Osteoblast (primary cell): ENCODE data around the gene MRPL52. TPM values are rescaled to one million over a fixed set of nuclear protein-coding genes. Genes with fewer than 3 reads are reported as not detected.

Experiments used
- DNase-seq: peaks from one replicate; pipeline ENCODE4 v3.0.0; 2011; ENCODE audit warnings: low spot score, mixed read lengths; ENCODE audit not compliant: insufficient read length; ENCODE audit errors: missing footprints
- H2AFZ ChIP-seq: 2 replicates; pipeline ENCODE4 v1.6.0; 2011; ENCODE audit warnings: mild to moderate bottlenecking, low read length
- H3K27ac ChIP-seq: 2 replicates; pipeline ENCODE4 v1.5.1; 2011; ENCODE audit warnings: mild to moderate bottlenecking, low read depth, low read length, moderate library complexity
- H3K27me3 ChIP-seq: 2 replicates; pipeline ENCODE4 v1.6.0; 2012; ENCODE audit warnings: mild to moderate bottlenecking, control low read depth, inconsistent platforms, low read length, moderate library complexity; ENCODE audit not compliant: insufficient read depth
- H3K36me3 ChIP-seq: 2 replicates; pipeline ENCODE4 v1.5.1; 2011; ENCODE audit warnings: mild to moderate bottlenecking, low read length, control low read depth, moderate library complexity; ENCODE audit not compliant: insufficient read depth
- H3K4me1 ChIP-seq: 2 replicates; pipeline ENCODE4 v1.5.1; 2011; ENCODE audit warnings: mild to moderate bottlenecking, low read length, control low read depth, moderate library complexity; ENCODE audit not compliant: insufficient read depth
- H3K4me2 ChIP-seq: 2 replicates; pipeline ENCODE4 v1.6.0; 2011; ENCODE audit warnings: mild to moderate bottlenecking, low read length; ENCODE audit not compliant: insufficient read depth
- H3K4me3 ChIP-seq: fragments of 200-600 bp; sonication (generic); 3 replicates; pipeline ENCODE4 v1.5.1; 2012; ENCODE audit warnings: mild to moderate bottlenecking, low read length, inconsistent platforms; ENCODE audit not compliant: insufficient read depth
- H3K79me2 ChIP-seq: 2 replicates; pipeline ENCODE4 v1.6.0; 2012; ENCODE audit warnings: mild to moderate bottlenecking, low read length, control low read depth, inconsistent platforms; ENCODE audit not compliant: insufficient read depth
- H3K9me3 ChIP-seq: 2 replicates; pipeline ENCODE4 v1.5.1; 2011; ENCODE audit warnings: low read depth, low read length, control low read depth
- H4K20me1 ChIP-seq: 2 replicates; pipeline ENCODE4 v1.6.0; 2012; ENCODE audit warnings: mild to moderate bottlenecking, low read length, control low read depth; ENCODE audit not compliant: insufficient read depth
- CTCF ChIP-seq: IDR thresholded peaks from 2 replicates; pipeline ENCODE4 v1.5.1; 2011; ENCODE audit warnings: mild to moderate bottlenecking, low read depth, low read length, moderate library complexity; ENCODE audit errors: extremely low read depth
- total RNA-seq: library from RNA; depleted of rRNA; stranded (reverse); fragments of >200 nt; gene quantifications from 2 replicates; pipeline ENCODE4 v1.2.3, GENCODE V29; 2012

The MRPL52 gene
- total RNA-seq, 1 donor: 31.5 TPM

- peak overlapping the region; percentile 100 for H3K27ac ChIP-seq
- peak overlapping the region; percentile 44 for H3K4me2 ChIP-seq
- H3K4me1 ChIP-seq: peaks cover 76% of the 10 kb centered on the region
- no peak overlapping the region for H2AFZ ChIP-seq
- H4K20me1 ChIP-seq: peaks cover 4% of the 10 kb centered on the region
- peak; percentile 37 for TF ChIP-seq CTCF
- peaks cover 45% of the 10 kb centered on the region for H3K36me3 ChIP-seq
- peak; percentile 93 for DNase-seq
- H3K4me3 ChIP-seq: no peak overlapping the region
- H3K27me3 ChIP-seq: no peaks in the 10 kb centered on the region
- no peaks in the 10 kb centered on the region for H3K9me3 ChIP-seq
- peaks cover 43% of the 10 kb centered on the region for H3K79me2 ChIP-seq
Measured at GRCh38 chr14:22847661-22848341, 18.1 kb downstream of the MRPL52 start.

- Histone ChIP-seq H3K9me3 (no peaks in the 10 kb centered on the region), H3K27me3 (no peaks in the 10 kb centered on the region), H3K79me2 (peaks cover 37% of the 10 kb centered on the region), H3K4me3 (peak overlapping the region; percentile 14), H3K36me3 (peaks cover 37% of the 10 kb centered on the region), H3K4me1 (peaks cover 82% of the 10 kb centered on the region), H4K20me1 (peaks cover 4% of the 10 kb centered on the region), H3K4me2 (peak overlapping the region; percentile 44), H2AFZ (no peak overlapping the region), H3K27ac (peak overlapping the region; percentile 100)
- no peak for TF ChIP-seq CTCF
- DNase-seq: peak; percentile 96
Measured at GRCh38 chr14:22848351-22849164, 18.9 kb downstream of the MRPL52 start.

- no peak for TF ChIP-seq CTCF
- peaks cover 30% of the 10 kb centered on the region for H3K79me2 ChIP-seq
- H3K4me1 ChIP-seq: peaks cover 80% of the 10 kb centered on the region
- peak overlapping the region; percentile 100 for H3K27ac ChIP-seq
- H3K4me2 ChIP-seq: peak overlapping the region; percentile 1
- DNase-seq: peak; percentile 89
- peaks cover 1% of the 10 kb centered on the region for H4K20me1 ChIP-seq
- H2AFZ ChIP-seq: peak overlapping the region; percentile 43
- H3K27me3 ChIP-seq: no peaks in the 10 kb centered on the region
- H3K9me3 ChIP-seq: no peaks in the 10 kb centered on the region
- H3K36me3 ChIP-seq: peaks cover 30% of the 10 kb centered on the region
- H3K4me3 ChIP-seq: no peak overlapping the region
Measured at GRCh38 chr14:22849212-22849819, 19.6 kb downstream of the MRPL52 start.
